ENCODE data around the gene CRADD.
"Not testable (repeated sequence)": the region's sequence is repeated elsewhere in the genome, so short reads cannot be mapped to it uniquely, and the experiment has no call there.

The CRADD gene

GRCh38 chr12:93740751-93741150 lies 63.6 kb downstream of the CRADD start:
- no peak for DNase-seq

- peak in 1 of 2 experiments; percentile 47 for DNase-seq
These were observed 64.5 kb downstream of the CRADD start for GRCh38 chr12:93741659-93742109.

DNA sequence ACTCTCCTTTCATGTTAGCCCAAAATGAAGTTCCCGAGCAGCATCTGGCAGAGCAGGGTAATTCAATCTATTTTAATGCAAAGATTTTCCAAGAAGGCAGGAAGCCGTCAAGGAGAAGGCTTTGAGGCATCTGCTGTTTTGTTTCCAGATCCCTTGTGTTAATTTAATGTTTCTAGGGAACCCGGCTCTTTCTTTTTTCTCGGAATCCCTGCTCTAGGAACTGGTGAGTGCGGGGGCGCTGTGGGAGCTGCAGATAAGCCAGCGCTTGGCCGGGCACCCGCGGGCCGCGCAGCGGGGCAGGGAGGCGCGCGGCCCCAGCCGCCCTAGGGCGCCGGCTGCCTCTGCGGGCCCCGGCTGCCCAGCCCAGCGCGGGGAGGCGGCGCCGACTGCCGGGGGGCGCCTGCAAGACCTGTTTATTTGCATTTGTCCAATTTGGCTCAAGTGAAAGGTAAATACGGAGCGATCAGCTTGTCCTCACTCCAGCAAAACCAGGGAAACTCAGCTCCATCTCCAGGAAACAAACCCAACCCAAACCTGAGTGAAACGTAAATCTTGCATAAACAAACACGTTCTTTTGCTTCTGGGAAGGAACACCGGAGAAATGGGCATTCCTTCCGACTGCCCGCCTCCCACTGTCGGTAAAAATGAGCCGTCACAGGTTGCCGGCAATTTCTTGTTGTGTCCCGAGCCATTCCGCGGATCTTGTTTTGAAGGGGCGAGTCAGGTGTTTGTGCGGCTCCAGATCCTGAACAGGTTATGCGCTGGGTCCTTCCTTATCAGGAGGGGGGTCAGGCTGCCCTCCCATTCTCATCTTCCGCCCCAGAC lies 65.1 kb downstream of the CRADD start:
- DNase-seq: peak; percentile 51 to 74

DNA sequence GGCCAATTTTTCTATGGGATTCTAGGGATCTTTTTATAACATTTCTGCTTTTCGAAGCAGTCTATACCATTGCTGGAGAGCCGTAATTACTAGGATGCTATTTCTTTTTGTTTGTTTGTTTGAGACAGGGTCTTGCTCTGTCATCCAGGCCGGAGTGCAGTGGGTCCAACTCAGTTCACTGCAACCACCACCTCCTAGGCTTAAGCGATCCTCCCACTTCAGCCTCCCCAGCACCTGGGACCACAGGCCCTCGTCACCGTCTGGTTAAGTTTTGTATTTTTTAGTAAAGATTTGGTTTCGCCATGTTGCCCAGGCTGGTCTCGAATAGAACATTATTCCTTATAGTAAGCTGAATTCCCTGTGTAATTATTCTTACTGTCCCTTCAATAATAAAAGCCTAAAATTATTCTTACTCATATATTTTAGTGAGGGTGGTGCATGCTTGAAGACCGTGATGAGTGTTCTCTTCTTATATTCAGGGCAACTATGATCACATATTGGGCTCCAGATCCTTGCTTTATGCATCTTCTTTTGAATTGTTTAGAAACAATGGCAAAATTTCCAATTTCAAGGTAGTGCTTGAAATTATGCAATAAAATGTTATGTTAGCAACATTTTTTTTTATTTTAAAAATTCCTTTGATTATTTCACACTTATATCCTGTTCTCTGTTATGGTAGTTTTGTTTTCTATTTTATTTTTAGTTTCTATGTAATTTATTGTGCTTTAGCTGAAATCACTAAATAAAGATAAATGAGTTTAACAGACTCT lies 66.2 kb downstream of the CRADD start:
- no peak for DNase-seq

GRCh38 chr12:93743999-93744689 lies 67.0 kb downstream of the CRADD start:
- DNase-seq: peak in 1 of 2 experiments; percentile 7

DNA sequence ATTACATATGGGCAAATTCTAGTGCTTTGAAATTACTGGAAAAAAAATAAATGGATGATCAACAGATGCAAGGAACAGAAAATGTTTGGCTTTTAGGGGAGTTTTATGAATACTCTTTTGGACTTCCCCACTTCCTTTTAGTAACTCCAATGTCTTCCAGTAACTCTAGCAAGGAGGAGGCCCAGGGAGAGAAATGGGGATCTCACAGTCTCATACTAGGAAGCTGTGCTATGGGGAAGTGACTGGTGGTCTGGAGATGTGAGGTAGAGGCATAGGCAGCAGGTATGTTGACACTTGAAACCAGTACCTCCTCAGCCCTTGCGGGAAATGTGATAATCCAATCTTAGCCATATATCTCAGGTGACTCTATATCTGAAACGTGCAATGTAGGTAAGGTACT lies 68.1 kb downstream of the CRADD start:
- no peak for DNase-seq

GRCh38 chr12:93746572-93747168 lies 69.5 kb downstream of the CRADD start:
- DNase-seq: no peak

GRCh38 chr12:93748672-93749383 lies 71.7 kb downstream of the CRADD start:
- DNase-seq: peak; percentile 58 to 93

DNA sequence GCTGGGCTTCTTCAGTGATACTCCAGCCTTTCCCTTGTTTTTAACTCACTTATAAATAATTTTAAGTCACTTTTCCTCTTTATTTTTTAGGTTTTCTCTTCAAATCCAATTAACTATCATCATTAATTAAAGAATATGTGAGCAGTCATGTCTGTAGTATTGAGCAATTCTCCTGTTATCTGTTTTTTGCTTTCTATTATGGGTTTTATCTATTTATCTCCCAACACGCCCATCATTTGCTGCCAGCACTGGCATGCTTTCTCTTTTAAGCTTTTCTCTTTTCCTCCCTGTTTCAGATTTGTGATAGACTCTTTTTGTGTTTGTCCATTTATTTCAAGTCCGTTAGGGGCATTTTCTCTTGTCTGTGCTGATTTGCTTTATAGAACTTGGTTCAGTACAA lies 72.3 kb downstream of the CRADD start:
- DNase-seq: no peak

- DNase-seq: no peak
These were observed 72.9 kb downstream of the CRADD start for GRCh38 chr12:93750056-93750455.

DNA sequence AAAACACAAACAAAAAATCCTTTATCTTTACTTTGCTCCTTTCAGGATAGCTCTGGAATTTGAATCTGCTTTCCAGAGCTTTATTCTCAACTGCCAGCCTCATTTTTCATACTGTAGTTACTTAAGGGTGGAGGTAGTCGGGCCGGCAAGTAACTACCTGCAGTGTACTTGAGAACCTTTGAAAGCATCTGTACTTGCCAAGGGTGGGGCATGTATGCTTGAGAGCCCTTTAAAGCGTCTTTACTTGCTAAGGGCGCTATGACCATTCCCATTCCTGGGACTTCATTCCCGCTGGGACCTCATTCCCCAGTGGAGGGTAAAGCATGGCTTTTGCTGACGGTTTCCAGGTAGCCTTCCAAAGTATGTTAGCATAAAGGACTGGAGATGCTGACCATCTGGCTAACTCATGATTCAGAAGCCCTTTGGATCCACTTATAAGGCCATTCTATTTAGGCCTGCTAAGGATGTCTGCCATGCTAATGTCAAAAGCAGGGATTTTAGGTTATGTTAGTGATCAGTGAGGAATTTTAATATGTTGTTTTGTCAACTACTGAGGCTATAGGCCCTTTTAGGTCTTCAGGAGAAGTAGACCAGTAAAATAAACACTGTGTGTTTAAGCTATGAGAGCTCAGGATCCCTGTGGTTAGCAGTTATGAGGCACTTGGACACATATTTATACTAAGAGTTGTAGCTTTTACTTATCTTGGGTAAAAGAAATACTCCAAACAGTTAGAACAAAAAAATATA lies 74.9 kb downstream of the CRADD start:
- DNase-seq: peak in 1 of 2 experiments; percentile 45

DNA sequence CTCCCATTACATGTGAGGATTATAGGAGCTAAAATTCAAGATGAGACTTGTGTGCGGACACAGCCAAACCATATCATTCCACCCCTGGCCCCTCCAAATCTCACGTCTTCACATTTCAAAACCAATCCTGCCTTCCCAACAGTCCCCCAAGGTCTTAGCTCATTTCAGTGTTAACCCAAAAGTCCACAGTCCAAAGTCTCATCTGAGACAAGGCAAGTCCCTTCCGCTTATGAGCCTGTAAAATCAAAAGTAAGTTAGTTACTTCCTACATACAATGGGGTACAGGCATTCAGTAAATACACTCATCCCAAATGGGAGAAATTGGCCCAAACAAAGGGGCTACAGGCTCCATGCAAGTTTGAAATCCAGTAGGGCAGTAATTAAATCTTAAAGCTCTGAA lies 76.1 kb downstream of the CRADD start:
- no peak for DNase-seq

GRCh38 chr12:93753838-93754429 lies 76.8 kb downstream of the CRADD start:
- DNase-seq: no peak

DNA sequence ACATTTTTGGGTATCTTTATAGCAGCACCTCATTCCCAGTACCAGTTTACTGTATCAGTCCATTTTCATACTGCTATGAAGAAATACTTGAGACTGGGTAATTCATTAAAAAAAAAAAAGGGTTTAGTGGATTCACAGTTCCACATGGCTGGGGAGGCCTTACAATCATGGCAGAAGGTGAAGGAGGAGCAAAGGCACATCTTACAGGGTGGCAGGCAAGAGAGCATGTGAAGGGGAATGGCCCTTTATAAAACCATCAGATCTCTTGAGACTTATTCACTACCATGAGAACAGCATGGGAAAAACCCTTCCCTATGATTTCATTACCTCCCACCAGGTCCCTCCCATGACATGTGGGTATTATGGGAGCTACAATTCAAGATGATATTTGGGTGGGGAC lies 77.7 kb downstream of the CRADD start:
- not testable (repeated sequence) for DNase-seq

GRCh38 chr12:93756288-93756687 lies 79.1 kb downstream of the CRADD start:
- DNase-seq: no peak

- no peak for DNase-seq
These were observed 80.9 kb downstream of the CRADD start for GRCh38 chr12:93757792-93758694.

- no peak for DNase-seq
These were observed 81.7 kb downstream of the CRADD start for GRCh38 chr12:93758801-93759373.

DNA sequence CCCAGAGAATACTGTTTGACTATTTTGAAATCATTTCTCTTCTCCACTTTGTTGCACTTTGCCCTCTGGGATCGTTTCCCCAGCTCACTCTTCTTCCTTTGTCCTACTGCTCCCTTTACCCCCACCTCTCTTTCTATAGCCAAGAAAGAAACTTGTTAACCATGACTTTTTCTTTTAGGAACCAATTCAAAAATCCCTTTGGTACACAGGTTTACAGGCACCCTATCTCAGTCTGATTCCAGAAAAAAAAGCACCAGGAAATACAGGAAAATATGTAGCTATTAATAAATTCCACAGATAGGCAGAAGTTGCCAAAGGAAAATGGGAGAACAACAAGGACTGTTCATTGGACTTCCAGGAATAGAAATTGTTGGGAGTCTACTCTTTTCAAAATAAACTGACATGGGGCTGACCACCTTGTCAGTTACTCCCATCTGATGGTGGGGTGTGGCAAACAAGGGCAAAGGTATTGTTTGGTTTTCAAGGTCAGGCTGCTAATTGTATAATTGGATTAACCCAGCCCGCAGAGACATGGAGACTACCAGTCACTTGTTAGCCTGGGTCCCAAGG lies 82.4 kb downstream of the CRADD start:
- DNase-seq: no peak

GRCh38 chr12:93760275-93760875 lies 83.2 kb downstream of the CRADD start:
- DNase-seq: no peak

Data from NCI-H524 (cell line).